Measurements from ENCODE around the gene SLC38A1.

Gene SLC38A1

DNA sequence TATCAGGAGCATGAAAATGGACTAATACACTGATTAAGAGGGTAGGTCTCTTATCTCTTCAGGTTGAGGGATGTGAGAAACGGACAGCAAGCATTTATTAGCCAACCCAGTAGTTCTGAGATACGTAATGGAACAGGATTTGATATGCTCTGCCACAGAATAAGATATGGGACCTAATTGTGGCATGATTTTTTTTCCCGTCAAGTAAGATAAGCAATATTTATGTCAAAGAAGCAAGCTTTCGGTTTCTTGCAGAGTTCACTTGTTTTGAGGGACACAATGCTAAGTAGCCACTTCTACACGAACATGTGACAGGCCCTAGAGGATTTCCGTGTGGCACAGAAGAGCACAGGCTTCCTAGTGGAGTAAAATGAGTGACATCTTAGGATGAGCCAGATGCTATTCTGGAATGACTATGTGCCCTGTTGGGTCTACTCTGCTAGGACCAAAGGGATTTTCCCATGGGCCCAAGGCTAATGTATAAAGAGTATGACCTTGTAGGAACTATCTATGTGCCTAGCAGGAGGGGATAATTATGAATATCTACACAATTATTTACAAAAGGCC is 57.9 kb downstream of the SLC38A1 start:
- no peak for TF ChIP-seq GATA3 (IDR thresholded peaks at IDR 0.05; ENCODE audit: low read depth, low read length)
- no peak for TF ChIP-seq GATA2 (IDR thresholded peaks at IDR 0.05; ENCODE audit: low read depth, low read length)

DNA sequence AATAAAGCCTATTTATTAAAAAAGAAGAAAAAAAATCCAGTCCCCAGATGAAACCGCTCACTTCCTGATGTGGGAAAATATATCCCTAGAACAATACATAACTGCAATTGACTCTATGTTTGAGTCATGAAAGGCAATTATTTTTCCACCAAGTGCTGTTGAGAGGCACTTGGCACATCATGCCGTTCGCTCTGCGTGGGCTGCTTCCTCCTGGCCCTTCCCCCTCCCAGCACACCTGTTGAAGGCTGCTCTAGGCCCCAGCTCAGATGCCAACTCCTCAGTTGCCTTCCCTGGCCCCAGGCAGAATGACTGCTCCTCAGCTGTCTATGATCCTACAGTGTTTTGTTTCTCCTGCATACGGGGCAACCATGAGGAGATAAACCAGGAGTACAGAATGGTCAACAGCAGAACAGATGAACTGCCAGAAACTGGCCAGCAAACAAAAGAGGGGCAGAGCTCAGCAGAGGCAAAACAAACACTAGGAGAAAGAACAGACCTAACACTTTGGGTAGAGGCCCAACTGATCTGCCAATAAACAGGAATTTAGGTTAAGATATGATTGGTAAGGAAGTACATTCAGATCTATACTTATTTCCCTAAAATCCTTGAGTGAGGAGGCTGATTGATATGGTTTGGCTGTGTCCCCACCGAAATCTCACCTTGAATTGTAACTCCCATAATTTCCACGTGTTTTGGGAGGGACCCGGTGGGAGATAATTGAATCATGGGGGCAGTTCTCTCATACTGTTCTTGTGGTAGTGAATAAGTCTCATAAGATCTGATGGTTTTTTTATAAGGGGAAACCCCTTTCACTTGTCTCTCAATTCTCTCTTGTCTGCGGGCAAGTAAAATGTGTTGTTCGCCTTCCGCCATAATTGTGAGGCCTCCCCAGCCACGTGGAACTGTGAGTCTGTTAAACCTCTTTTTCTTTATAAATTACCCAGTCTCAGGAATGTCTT is 58.6 kb downstream of the SLC38A1 start:
- TF ChIP-seq GATA2 (IDR thresholded peaks at IDR 0.05; ENCODE audit: low read depth, low read length) (no peak), GATA3 (IDR thresholded peaks at IDR 0.05; ENCODE audit: low read depth, low read length) (no peak)

DNA sequence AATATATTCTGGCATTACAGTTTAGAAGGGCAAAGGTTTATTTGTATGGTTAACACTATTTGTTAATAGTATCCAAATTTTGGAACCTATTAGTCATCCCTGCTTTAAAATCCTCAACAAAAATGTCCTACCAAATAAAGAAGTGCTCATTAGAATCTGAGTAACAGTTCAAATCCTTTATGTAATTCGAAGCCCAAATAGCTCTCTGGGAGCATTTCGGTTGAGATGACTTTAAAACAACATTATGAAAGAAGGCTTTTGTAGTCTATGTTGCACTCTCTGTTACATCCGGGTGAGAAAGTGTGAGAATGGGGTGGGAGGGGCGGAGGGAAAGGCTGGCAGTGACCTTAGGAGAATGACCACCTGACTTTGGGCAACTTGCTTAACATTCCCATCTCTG is 59.7 kb downstream of the SLC38A1 start:
- no peak for TF ChIP-seq GATA2 (IDR thresholded peaks at IDR 0.05; ENCODE audit: low read depth, low read length)
- no peak for TF ChIP-seq GATA3 (IDR thresholded peaks at IDR 0.05; ENCODE audit: low read depth, low read length)

DNA sequence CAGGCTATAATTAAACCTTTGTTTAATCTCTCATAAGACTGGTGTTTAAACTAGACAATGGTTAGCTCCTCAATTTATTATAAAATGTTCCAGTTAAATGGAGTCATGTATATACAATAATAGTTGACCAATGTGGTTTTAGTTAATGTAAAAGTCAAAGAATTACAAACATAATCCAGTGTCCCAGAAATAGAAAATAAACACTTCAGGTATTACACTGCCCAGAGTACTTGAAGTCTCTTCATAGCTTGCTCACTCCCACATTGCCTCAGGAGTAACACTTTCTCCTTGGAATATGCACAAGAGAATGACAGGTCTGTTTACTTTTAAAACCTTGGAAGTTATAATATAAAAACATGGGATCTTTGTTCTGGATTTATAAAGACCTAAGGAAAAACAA is 60.5 kb downstream of the SLC38A1 start:
- TF ChIP-seq GATA2 (IDR thresholded peaks at IDR 0.05; ENCODE audit: low read depth, low read length) (no peak), GATA3 (IDR thresholded peaks at IDR 0.05; ENCODE audit: low read depth, low read length) (no peak)

DNA sequence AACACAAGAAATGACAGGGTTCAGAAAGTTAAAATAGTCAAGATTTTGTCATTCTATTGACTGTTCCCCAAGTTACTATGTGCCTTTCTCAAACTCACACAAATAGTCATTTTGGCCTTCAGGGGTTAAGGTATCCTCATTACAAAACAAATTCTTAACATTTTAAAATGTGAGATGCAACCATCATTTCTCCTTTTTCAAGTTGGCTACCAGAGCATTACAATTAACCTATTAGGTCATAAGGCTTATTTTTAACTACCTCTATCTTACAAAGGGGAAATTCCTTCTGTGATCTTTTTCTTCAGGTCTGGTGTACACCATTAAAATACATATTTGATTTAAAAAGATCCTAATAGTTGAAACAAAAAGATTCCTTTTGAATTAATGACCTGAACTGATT is 61.2 kb downstream of the SLC38A1 start:
- TF ChIP-seq GATA3 (IDR thresholded peaks at IDR 0.05; ENCODE audit: low read depth, low read length) (no peak), GATA2 (IDR thresholded peaks at IDR 0.05; ENCODE audit: low read depth, low read length) (no peak)

DNA sequence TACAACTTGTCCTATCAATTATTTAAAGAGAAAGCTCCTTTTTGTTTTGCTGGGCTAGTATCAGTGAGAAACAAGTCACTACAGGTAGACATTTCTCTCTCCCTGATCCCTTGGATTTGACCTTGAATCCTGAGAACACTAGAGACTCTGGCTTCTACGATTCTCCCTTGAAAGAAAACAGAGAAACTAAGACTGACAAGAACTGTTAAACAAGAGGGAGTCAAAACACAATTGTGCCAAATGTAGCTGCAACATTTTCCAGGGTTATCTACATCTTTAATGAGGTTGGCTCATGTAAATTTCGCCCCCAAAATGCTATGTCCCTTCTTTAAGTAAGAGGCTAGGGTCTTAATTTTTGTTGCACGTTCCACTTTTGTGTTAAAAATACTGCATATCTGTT is 62.4 kb downstream of the SLC38A1 start:
- TF ChIP-seq GATA3 (IDR thresholded peaks at IDR 0.05; ENCODE audit: low read depth, low read length) (no peak), GATA2 (IDR thresholded peaks at IDR 0.05; ENCODE audit: low read depth, low read length) (no peak)

DNA sequence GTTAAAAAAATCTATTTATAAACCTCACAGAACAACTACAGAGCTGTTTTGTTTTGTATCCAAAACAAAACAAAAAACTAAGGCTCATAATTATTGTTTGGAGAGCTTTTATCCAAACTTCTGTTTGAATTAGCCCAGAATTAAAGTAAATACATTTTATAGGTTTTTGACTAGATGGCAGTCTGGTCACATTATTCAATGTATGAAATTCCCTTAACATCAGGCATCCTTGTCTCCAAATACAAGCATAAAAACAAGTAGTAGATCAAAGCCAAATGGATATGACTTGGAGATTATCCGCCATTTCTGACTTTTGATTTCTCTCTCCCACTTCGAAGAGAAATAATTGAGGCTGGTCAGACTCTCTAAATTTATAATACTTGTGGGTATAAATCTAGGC is 63.5 kb downstream of the SLC38A1 start:
- TF ChIP-seq GATA3 (IDR thresholded peaks at IDR 0.05; ENCODE audit: low read depth, low read length) = no peak
- no peak for TF ChIP-seq GATA2 (IDR thresholded peaks at IDR 0.05; ENCODE audit: low read depth, low read length)

DNA sequence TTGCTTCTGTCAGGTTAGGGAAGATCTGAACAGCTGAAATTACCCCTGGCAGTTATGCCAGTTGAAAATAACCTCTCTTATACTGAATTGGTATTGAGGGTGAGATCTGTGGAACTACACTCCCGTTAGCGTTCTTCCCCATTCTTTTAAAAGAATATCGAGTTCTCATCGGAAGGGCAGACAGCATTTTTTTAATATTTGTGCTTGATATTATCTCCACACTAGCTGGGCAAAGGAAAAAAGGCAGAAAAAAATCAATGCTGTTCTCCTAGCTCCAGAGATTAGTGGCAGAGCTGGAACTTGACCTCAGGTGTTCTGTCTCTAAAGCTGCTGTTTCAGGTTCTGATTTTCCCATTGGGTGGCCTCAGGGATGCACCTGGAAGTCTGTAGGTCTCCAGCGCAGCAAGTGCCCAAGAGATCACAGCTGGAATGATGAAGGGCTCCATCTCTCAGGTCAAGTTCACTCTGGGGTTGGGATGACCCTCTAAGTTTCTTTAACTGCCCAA is 67.5 kb downstream of the SLC38A1 start:
- no peak for TF ChIP-seq GATA2 (IDR thresholded peaks at IDR 0.05; ENCODE audit: low read depth, low read length)
- TF ChIP-seq GATA3 (IDR thresholded peaks at IDR 0.05; ENCODE audit: low read depth, low read length) = no peak

DNA sequence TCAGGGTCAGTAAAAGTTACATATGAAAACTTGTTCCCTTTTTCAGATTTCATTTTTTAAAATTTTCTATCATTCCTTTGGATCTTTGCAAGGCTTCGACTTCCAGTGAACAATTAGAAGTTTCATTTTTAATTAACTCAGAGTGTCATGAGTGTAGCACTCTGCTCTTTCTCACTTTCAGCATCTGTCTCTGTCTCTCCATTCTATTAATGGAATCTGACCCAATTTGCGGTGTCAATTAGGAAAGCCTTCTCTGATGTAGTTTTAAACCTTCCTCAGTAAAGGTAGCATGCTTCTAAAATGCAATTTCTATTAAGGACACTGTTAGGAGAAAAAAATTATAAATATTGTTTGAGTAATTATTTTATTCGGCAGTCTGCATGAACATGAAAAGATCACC is 68.3 kb downstream of the SLC38A1 start:
- TF ChIP-seq GATA3 (IDR thresholded peaks at IDR 0.05; ENCODE audit: low read depth, low read length) (no peak), GATA2 (IDR thresholded peaks at IDR 0.05; ENCODE audit: low read depth, low read length) (no peak)

DNA sequence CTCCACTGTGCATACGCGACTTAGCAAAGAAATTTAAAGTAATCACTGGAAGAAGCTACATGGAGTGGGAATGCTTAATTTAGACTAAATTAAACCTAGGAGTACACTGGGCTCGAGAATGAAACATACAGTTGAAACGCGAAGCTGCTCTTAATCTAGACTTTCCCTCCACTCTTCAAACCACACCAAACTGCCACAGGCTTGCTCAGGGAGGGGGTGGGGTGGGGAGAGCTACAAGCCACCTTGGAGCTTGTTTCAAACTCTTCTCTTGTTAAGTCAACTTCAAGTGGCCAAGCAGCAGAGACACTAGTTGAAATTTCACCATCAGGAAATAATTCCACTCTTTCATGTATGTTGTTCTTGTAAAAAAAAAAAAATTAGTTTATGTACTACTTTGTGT is 69.9 kb downstream of the SLC38A1 start:
- TF ChIP-seq GATA3 (IDR thresholded peaks at IDR 0.05; ENCODE audit: low read depth, low read length) = no peak

DNA sequence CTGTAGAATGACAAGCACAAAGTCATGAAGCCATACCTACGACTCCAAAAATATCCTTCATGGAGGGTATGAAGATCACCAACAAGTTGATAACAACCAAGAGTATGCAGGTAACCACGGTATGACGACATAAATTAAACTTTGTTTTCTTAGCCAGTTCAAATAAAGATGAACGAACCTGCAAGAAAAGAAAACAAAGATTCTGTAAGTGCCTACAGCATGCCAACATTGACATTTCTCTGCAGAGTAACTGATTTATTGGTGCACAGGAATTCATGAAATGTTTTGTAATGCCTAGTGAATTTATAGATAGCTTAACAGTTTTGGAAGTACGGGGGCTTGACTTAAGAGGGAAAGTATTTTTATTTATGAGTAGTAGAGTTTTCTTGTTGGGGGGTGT is 71.0 kb downstream of the SLC38A1 start:
- TF ChIP-seq GATA3 (IDR thresholded peaks at IDR 0.05; ENCODE audit: low read depth, low read length) (no peak), GATA2 (IDR thresholded peaks at IDR 0.05; ENCODE audit: low read depth, low read length) (no peak)

DNA sequence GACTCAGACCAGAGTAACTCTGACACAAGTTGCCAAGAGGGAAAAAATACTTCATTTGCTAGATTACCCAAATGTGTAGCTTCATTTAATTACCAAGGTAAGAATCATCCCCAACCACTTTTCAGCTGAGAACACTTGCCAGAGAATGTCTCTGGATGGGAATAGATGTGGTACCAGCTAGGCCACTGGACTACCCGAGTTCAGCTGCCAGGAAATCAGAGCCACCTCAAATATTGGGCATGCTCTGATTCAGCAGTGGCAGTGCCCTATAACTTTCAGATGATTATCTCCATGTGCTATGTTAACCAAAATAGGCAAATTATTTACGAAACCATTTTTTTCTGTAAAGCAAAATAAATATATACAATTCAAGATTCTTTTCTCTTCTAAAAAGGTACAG is 80.7 kb downstream of the SLC38A1 start:
- TF ChIP-seq GATA3 (IDR thresholded peaks at IDR 0.05; ENCODE audit: low read depth, low read length) (no peak), GATA2 (IDR thresholded peaks at IDR 0.05; ENCODE audit: low read depth, low read length) (no peak)

DNA sequence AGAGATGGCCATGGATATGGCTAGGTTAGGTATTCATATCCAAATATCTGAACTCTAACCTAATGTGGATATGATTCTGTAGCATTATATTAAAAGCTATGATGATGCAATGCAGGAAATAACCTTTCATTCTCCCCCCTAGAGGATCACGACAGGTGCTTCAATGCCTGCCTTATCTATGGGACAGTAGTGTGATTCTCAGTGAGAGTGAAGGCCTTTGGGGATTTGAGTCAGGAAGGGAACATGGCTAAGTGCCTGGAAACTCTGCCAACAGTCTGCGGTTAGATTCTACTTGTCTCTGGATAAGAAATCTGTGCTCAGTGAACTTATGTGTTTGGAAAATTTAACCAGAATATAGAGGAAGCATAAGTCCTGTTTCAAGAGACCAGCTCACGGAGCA is 81.8 kb downstream of the SLC38A1 start:
- TF ChIP-seq GATA3 (IDR thresholded peaks at IDR 0.05; ENCODE audit: low read depth, low read length) = no peak
- no peak for TF ChIP-seq GATA2 (IDR thresholded peaks at IDR 0.05; ENCODE audit: low read depth, low read length)

DNA sequence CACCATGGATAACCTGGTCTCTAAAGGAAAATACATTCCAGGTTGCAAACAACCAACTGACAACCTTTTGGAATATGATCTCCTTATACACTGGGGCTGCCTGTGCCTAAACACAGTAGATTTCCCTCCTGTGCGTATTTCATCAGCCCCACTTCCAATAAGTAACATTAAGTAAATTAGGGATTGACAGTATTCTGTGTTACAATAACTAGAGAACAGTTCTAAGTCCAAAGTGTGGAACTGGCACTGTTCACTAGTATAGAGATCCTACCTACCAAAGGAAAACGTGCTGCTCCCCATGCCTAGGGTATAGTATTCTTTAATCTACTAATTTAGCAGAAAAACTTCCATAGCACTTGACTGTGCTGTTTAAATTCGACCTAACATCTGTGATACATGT is 82.8 kb downstream of the SLC38A1 start:
- TF ChIP-seq GATA3 (IDR thresholded peaks at IDR 0.05; ENCODE audit: low read depth, low read length) = no peak
- no peak for TF ChIP-seq GATA2 (IDR thresholded peaks at IDR 0.05; ENCODE audit: low read depth, low read length)

DNA sequence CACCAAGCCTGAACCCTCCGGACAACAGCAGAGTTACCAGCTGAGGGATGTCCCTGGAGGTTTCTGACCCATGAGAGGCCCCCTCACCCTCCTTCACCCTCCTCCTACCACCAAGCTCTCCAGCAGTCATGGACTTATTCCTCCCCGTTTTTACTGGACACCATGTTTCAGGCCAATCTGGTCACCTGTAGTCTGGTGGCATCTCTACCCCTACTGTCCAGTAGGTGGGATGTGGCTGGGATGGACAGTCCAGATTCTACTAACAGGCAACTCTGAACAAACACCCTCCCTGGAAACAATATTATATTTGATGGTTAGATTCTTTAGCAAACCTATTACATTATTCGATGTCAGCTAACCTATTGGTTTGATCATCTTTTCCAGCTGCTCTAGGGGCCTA is 83.2 kb downstream of the SLC38A1 start:
- no peak for TF ChIP-seq GATA3 (IDR thresholded peaks at IDR 0.05; ENCODE audit: low read depth, low read length)
- no peak for TF ChIP-seq GATA2 (IDR thresholded peaks at IDR 0.05; ENCODE audit: low read depth, low read length)
